Neural progenitor cell (in vitro differentiated cells): ENCODE data around the gene SLC25A22.

Source experiments
- EZH2 ChIP-seq: fragments of 200-600 bp; sonication (generic); IDR thresholded peaks from 2 replicates; pipeline ENCODE4 v1.6.1; 2017; ENCODE audit warnings: antibody characterized with exemption, mild to moderate bottlenecking, moderate library complexity
- EZH2phosphoT487 ChIP-seq: fragments of 200-600 bp; sonication (generic); IDR thresholded peaks from 2 replicates; pipeline ENCODE4 v1.6.1; 2017; ENCODE audit warnings: antibody characterized with exemption
- TF ChIP-seq, protein P1 (sequence below): fragments of 200-600 bp; sonication (generic); IDR thresholded peaks from 2 replicates; pipeline ENCODE4 v1.5.1; 2017; ENCODE audit warnings: antibody characterized with exemption, mild to moderate bottlenecking

DNA sequence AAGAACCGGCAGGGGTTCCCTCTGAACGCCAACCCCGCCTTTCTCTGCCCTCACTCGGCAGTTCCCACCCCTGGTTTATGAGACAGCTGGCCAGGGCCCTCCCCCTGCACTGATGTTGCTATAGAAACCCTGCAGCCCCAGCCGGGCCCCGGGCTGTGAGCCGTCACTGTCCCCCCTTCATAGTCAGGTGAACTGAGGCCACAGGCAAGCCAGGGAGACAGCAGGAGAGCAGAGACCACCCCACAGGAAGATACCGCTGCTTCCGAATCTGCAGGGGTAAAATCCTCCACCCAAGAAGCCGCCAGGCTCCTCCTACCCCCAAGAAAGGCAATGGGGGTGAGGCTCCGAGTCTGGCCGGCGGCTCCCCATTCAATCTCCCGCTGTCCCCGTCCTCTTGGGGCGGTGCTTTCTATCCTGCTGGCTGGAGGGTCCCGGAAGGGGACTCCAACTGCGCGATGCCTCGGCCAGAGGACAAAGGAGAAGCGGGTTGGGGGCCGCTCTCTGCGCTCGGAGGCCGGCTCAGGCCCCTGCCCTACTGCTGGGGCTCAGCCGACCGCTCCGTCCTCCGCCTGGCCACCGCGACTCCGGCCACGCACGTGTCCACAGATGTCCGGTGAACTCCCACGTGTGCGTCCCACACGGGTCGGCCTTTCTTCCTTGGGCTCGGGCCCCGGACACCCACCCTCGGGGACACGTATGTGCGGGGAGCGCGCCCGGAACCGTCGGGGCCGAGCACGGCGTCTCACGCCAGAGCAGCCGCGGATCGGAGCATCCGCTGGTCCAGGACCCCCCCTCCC is 587 bp downstream of the SLC25A22 start:
- TF ChIP-seq, protein P1, sequence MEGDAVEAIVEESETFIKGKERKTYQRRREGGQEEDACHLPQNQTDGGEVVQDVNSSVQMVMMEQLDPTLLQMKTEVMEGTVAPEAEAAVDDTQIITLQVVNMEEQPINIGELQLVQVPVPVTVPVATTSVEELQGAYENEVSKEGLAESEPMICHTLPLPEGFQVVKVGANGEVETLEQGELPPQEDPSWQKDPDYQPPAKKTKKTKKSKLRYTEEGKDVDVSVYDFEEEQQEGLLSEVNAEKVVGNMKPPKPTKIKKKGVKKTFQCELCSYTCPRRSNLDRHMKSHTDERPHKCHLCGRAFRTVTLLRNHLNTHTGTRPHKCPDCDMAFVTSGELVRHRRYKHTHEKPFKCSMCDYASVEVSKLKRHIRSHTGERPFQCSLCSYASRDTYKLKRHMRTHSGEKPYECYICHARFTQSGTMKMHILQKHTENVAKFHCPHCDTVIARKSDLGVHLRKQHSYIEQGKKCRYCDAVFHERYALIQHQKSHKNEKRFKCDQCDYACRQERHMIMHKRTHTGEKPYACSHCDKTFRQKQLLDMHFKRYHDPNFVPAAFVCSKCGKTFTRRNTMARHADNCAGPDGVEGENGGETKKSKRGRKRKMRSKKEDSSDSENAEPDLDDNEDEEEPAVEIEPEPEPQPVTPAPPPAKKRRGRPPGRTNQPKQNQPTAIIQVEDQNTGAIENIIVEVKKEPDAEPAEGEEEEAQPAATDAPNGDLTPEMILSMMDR, result no peak
- TF ChIP-seq EZH2phosphoT487 (no peak), EZH2 (no peak)
